Lower leg skin (tissue), 3 donors: ENCODE measurements around the gene ZGRF1.

Source experiments
- POLR2A ChIP-seq, 2 donors: fragments of 450-650 bp; IDR thresholded peaks; one replicate each; pipeline ENCODE4 v1.6.1; 2016 to 2017; ENCODE audit warnings: antibody characterized with exemption in 2 of 2, mild to moderate bottlenecking in 1 of 2, moderate library complexity in 1 of 2
- TF ChIP-seq, protein P1 (sequence below), 3 donors: fragments of 450-650 bp; IDR thresholded peaks; one replicate each; pipeline ENCODE4 v1.5.1; 2016; ENCODE audit warnings: antibody characterized with exemption in 3 of 3, mild to moderate bottlenecking in 3 of 3, moderate library complexity in 2 of 3

DNA sequence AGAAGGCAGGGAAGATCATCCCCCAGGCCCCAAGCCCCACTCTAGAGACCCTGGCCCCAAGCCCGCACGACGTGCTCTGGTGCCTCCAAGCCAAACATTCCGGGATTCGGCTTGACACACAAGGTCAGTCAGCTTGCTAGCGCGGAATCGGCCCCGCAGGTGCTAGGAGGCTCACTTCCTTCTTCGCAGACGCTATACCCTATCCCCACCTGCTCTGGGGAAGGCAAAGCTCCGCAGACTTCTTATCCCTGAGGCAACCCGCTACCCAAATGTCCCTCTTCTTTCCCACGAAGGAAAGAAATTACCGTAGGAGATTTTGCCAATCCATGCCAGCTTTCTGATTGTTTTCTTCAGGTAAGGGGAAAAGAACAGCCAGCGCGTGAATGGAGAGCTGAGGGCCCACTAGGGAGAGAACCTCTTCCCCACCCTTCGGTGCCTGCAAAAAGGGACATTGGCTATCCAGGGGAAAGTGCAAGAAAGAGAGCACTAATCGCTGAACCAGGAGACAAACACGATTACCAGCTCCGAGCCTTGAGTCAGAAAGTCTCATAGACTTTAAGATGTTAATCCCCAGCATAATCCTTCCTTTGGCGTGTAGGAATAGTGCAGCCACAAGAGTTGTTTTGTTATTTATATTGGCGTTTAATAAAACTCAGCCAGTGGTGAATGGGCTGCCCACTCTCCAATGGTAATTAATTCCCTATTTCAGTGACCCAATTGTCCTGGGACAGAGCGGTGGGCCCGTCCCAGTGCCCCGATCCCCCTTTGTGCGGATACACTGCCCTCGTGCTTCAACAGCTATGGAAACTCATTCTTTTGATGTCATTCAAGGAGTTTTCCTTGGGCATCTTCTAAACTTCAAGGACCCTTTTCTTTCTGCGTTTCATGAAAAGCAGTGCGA is 115.3 kb downstream of the ZGRF1 start:
- TF ChIP-seq POLR2A (IDR thresholded peaks at IDR 0.05), result no peak
- TF ChIP-seq, protein P1, sequence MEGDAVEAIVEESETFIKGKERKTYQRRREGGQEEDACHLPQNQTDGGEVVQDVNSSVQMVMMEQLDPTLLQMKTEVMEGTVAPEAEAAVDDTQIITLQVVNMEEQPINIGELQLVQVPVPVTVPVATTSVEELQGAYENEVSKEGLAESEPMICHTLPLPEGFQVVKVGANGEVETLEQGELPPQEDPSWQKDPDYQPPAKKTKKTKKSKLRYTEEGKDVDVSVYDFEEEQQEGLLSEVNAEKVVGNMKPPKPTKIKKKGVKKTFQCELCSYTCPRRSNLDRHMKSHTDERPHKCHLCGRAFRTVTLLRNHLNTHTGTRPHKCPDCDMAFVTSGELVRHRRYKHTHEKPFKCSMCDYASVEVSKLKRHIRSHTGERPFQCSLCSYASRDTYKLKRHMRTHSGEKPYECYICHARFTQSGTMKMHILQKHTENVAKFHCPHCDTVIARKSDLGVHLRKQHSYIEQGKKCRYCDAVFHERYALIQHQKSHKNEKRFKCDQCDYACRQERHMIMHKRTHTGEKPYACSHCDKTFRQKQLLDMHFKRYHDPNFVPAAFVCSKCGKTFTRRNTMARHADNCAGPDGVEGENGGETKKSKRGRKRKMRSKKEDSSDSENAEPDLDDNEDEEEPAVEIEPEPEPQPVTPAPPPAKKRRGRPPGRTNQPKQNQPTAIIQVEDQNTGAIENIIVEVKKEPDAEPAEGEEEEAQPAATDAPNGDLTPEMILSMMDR (IDR thresholded peaks at IDR 0.05), result no peak
